Measurements from ENCODE around the gene EID2B.
A peak's percentile ranks its signal among the peaks of the same experiment; 100 is the strongest.

Gene EID2B

DNA sequence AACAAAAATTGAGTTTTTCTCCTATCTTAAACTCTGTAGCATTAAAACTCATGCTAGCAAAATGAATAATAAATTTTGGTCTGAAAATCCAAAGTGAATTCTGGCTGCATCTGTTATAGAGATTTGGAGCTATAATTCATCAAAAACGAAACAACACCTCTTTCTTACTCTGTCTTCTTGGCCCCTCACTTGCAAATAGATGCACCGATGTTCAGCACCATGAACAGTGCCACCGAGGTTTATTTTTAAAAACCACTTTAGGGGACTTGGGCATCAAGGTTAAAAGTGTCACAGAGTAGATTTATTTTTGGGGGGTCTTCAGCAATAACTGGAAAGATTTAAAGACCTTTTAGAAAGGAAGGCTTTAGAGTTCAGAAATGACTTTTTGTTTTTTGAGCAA lies 33.4 kb upstream of the EID2B start:
- no peaks in the 10 kb centered on the region for H3K36me3 ChIP-seq (ENCODE audit: insufficient read depth, low read length)
- no peak overlapping the region for H3K4me3 ChIP-seq (ENCODE audit: low read depth, low read length, poor library complexity, severe bottlenecking)
- H3F3A ChIP-seq (ENCODE audit: insufficient read depth, low read length), result no peaks in the 10 kb centered on the region
- no peaks in the 10 kb centered on the region for H4K20me1 ChIP-seq (ENCODE audit: insufficient read depth, low read length)
- H3K9me2 ChIP-seq (ENCODE audit: low read depth, low read length), result no peaks in the 10 kb centered on the region
- H3K9me3 ChIP-seq (ENCODE audit: low read length), result no peaks in the 10 kb centered on the region
- no peak overlapping the region for H3K27ac ChIP-seq (ENCODE audit: low read depth, low read length, poor library complexity, severe bottlenecking)
- no peaks in the 10 kb centered on the region for H3K4me1 ChIP-seq (ENCODE audit: insufficient read depth, low read length, severe bottlenecking)
- H3K4me2 ChIP-seq (ENCODE audit: low read length), result no peak overlapping the region
- H3K79me2 ChIP-seq (ENCODE audit: insufficient read depth, low read length), result no peaks in the 10 kb centered on the region
- no peak overlapping the region for H2AFZ ChIP-seq (ENCODE audit: low read length)
- H3K27me3 ChIP-seq (ENCODE audit: insufficient read depth, low read length), result no peaks in the 10 kb centered on the region
- no peak overlapping the region for H3K9ac ChIP-seq (ENCODE audit: low read length)
- no peak for TF ChIP-seq CTCF (IDR thresholded peaks at IDR 0.05; ENCODE audit: low read length)
- TF ChIP-seq EZH2 (IDR thresholded peaks at IDR 0.05; ENCODE audit: borderline replicate concordance, low read length), result no peak

DNA sequence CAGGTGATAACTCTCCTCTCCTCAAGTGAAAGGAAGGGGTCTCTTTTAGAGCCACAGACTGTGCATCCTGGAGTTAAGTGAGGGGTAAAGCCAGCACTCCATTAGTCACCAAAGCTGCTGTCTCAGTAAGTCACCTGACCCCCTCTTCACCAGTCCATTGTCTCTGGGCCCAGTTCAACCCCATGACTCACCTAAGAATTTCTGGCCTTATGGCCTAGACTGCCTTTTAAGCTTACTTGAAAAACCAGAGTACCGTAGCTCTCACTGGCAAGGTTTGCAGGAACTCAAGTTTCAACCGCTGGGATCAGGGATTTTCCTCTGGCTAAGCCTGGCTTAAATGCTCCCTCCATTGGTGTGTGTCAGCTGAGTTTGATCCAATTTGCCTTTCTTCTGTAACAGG lies 30.8 kb upstream of the EID2B start:
- Histone ChIP-seq H3K36me3 (ENCODE audit: insufficient read depth, low read length) (no peaks in the 10 kb centered on the region), H3K4me1 (ENCODE audit: insufficient read depth, low read length, severe bottlenecking) (peaks cover 6% of the 10 kb centered on the region), H3K27ac (ENCODE audit: low read depth, low read length, poor library complexity, severe bottlenecking) (no peak overlapping the region), H4K20me1 (ENCODE audit: insufficient read depth, low read length) (no peaks in the 10 kb centered on the region), H3K79me2 (ENCODE audit: insufficient read depth, low read length) (no peaks in the 10 kb centered on the region), H3K9me3 (ENCODE audit: low read length) (no peaks in the 10 kb centered on the region), H3K27me3 (ENCODE audit: insufficient read depth, low read length) (no peaks in the 10 kb centered on the region), H3K9ac (ENCODE audit: low read length) (no peak overlapping the region), H3K9me2 (ENCODE audit: low read depth, low read length) (no peaks in the 10 kb centered on the region), H3K4me3 (ENCODE audit: low read depth, low read length, poor library complexity, severe bottlenecking) (no peak overlapping the region), H3F3A (ENCODE audit: insufficient read depth, low read length) (no peaks in the 10 kb centered on the region), H3K4me2 (ENCODE audit: low read length) (no peak overlapping the region), H2AFZ (ENCODE audit: low read length) (no peak overlapping the region)
- no peak for TF ChIP-seq CTCF (IDR thresholded peaks at IDR 0.05; ENCODE audit: low read length)
- no peak for TF ChIP-seq EZH2 (IDR thresholded peaks at IDR 0.05; ENCODE audit: borderline replicate concordance, low read length)

DNA sequence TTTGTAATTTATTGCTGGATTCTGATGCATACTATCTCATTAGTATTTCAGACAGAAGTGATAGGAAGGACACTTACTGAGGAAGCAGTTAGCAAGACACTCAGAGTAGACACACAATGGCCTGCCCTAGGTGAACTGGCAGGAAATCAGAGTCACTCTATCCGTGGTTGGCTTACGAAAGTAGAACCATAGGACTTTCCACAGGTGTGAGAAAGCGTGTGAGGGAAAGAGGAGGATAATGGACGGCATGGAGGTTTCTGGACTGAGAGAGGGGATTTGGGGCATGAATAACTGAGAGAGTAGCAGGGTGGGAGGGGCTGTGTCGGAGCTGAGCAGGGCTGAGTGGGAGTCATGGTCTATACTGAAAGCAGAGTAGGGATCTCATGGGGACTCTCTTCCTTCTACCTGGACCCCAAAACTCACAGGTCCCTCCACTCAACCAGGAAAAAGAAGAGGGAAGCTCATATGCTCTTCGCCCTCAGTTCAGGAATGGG lies 26.0 kb upstream of the EID2B start:
- H3K4me3 ChIP-seq (ENCODE audit: low read depth, low read length, poor library complexity, severe bottlenecking), result peak overlapping the region; percentile 31
- H4K20me1 ChIP-seq (ENCODE audit: insufficient read depth, low read length), result no peaks in the 10 kb centered on the region
- peak overlapping the region; percentile 17; the same call in 1 of the 2 replicates for H3K9ac ChIP-seq (ENCODE audit: low read length)
- TF ChIP-seq CTCF (IDR thresholded peaks at IDR 0.05; ENCODE audit: low read length) (no peak), EZH2 (IDR thresholded peaks at IDR 0.05; ENCODE audit: borderline replicate concordance, low read length) (no peak)
- H3K79me2 ChIP-seq (ENCODE audit: insufficient read depth, low read length), result no peaks in the 10 kb centered on the region
- H3K27ac ChIP-seq (ENCODE audit: low read depth, low read length, poor library complexity, severe bottlenecking), result no peak overlapping the region
- H3K27me3 ChIP-seq (ENCODE audit: insufficient read depth, low read length), result no peaks in the 10 kb centered on the region
- no peaks in the 10 kb centered on the region for H3K9me2 ChIP-seq (ENCODE audit: low read depth, low read length)
- H3K4me2 ChIP-seq (ENCODE audit: low read length), result peak overlapping the region; percentile 50
- H2AFZ ChIP-seq (ENCODE audit: low read length), result no peak overlapping the region
- H3F3A ChIP-seq (ENCODE audit: insufficient read depth, low read length), result no peaks in the 10 kb centered on the region
- peaks cover 18% of the 10 kb centered on the region for H3K4me1 ChIP-seq (ENCODE audit: insufficient read depth, low read length, severe bottlenecking)
- no peaks in the 10 kb centered on the region for H3K9me3 ChIP-seq (ENCODE audit: low read length)
- H3K36me3 ChIP-seq (ENCODE audit: insufficient read depth, low read length), result no peaks in the 10 kb centered on the region
